ENCODE measurements around the gene SUCLG1. TPM values are rescaled to one million over a fixed set of nuclear protein-coding genes. Genes with fewer than 3 reads are reported as not detected.

The SUCLG1 gene
- total and polyA plus RNA-seq, 8 donors = 33.1 to 69.5 (median 43.0) TPM

DNA sequence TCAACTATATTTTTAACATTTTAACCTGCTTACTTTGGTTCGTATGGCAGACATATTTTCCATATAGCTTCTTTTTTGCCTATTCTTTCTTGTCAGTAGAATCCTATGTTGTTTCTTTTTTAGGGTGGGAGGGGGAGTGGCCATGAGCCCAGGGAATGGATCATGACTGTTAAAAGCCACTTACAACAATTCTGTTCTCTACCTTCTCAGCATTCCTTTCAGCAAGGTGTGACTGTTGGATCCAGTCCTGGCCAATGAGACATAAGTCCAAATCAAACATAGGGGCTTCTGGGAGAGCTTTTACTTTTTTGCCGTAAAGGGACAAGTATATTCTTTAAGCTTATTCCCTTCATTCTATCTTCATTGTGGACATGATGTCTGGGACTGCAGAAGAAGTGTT lies 32.2 kb upstream of the SUCLG1 start:
- intact Hi-C loops (cut with DNase I) = no loop called here
- Histone ChIP-seq H3K36me3 (no peaks in the 10 kb centered on the region), H3K4me3 (no peak overlapping the region), H3K27me3 (no peaks in the 10 kb centered on the region), H3K9me3 (no peaks in the 10 kb centered on the region), H3K4me1 (peaks cover 2 to 14% (median 13%) of the 10 kb centered on the region in 3 donors), H3K27ac (no peak overlapping the region)
- DNase-seq = no peak
- FAIRE-seq = no peak
- TF ChIP-seq CTCF (IDR thresholded peaks at IDR 0.05) = no peak
- ATAC-seq = no peak
- 46% methylated on average over 2 of the region's 2 CpGs for WGBS, 2 donors

DNA sequence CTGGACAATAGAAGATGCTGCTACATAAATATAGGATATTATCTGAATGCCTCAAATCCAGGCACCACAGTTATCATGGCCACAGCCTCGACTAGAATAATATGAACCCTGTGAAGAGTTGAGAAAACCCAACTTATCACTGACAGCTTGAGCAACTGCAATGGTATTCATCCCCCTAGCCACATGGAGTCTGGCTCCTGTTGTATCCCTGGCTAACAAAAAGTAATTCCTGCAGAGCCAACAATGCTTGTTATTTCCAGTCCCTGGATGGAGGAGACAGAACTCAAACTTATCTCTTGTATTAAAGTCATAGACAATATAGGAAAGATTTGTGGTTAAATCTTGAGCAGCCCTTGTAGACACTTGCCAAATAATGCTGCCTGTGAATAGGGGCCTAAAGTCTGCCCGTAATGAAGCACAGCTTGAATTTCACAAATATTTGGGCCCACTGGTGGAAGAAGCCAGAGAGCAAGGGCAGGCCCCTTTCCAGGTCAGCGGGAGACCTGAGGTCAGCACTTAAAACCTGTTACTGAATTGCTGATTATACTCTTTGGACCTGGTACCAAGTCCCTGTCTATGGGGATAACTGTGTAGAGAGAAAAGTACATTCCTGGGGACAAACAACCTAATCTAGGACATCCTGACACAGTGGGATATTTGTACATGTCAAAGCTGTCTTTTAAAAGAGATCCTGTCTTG lies 28.4 kb upstream of the SUCLG1 start:
- FAIRE-seq (no peak), DNase-seq (no peak), ATAC-seq (no peak)
- WGBS, 2 donors = 34 to 36% methylated on average over 3 of the region's 3 CpGs
- no peaks in the 10 kb centered on the region for H3K36me3 ChIP-seq
- no peak for TF ChIP-seq CTCF (IDR thresholded peaks at IDR 0.05)
- H3K4me3 ChIP-seq = no peak overlapping the region
- H3K27ac ChIP-seq = peak overlapping the region in 2 of 4 donors; percentile 5 to 84
- H3K4me1 ChIP-seq = peaks cover 10 to 30% (median 20%) of the 10 kb centered on the region in 3 donors
- no peaks in the 10 kb centered on the region for H3K9me3 ChIP-seq
- intact Hi-C loops (cut with DNase I) = no loop called here
- no peaks in the 10 kb centered on the region for H3K27me3 ChIP-seq

DNA sequence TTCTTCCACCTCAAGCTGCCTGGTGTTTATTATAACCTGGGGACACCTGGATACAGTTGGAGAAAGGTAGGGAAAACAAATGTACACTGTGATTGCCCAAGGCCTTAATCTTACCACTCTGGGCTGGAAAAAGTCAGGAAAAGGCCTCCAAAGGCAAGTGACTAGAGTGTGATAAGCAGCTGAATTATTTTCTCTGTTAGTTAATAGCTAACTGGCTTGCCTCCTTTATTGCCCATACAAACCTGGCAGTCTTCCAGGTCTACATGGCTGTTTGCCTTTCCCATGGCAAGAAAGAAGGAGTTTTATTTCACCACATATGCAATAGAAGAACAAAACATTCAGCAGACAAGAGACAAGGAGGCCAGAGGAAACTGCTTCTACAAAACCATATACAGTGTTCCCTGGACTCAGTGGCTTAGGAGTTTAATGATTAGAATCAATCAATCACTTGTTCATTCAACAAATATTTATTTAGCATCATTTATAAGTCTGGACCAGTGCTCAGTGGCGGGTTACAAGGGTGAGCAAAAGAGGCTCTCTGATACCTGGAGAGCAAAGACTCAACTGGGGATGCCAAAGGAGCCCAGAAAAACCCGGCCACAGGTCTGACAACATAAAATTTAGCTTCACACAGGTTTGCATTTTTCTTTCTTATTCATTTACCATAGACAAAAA lies 27.5 kb upstream of the SUCLG1 start:
- H3K27ac ChIP-seq = peak overlapping the region; percentile 43 to 84 (median 60)
- no peak for TF ChIP-seq CTCF (IDR thresholded peaks at IDR 0.05)
- intact Hi-C loops (cut with DNase I) = no loop called here

DNA sequence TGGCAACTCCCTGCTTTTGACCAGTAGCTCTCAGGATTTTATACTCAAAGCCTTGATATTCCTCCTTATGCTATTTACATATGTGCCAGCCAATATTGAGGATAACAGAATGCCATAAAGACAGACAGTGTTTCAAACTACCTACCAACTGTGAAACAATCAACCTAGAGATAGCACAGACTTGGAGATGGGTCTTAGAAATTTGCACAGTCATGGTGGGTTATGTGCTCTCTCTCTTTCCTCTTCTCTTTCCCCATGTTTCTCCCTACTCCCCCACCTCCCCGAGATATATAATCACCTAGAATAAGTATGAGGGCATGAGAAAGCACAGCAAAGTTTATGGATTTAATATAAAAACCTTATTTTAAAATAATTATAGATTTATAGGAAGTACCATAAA lies 24.2 kb upstream of the SUCLG1 start:
- WGBS, 2 donors = 52 to 57% methylated on average over 1 of the region's 1 CpG
- DNase-seq = no peak
- H3K9me3 ChIP-seq = no peaks in the 10 kb centered on the region

More for the DNA sequence above, 27.5 kb upstream of the SUCLG1 start:
- WGBS, 2 donors = 7 to 13% methylated on average over 2 of the region's 2 CpGs
- FAIRE-seq (peak; percentile 86), DNase-seq (peak in 4 of 6 donors; percentile 66 to 83 (median 82)), ATAC-seq (peak; percentile 96)
- Histone ChIP-seq H3K36me3 (no peaks in the 10 kb centered on the region), H3K4me1 (peaks cover 10 to 30% (median 20%) of the 10 kb centered on the region in 3 donors), H3K27me3 (no peaks in the 10 kb centered on the region), H3K4me3 (no peak overlapping the region), H3K9me3 (no peaks in the 10 kb centered on the region)

More for the DNA sequence above, 24.2 kb upstream of the SUCLG1 start:
- peaks cover 10 to 30% (median 20%) of the 10 kb centered on the region in 3 donors for H3K4me1 ChIP-seq
- ATAC-seq = no peak
- no peak overlapping the region for H3K4me3 ChIP-seq
- intact Hi-C loops (cut with DNase I) = no loop called here
- H3K27ac ChIP-seq = no peak overlapping the region
- no peaks in the 10 kb centered on the region for H3K36me3 ChIP-seq
- TF ChIP-seq CTCF (IDR thresholded peaks at IDR 0.05) = no peak
- H3K27me3 ChIP-seq = no peaks in the 10 kb centered on the region
- no peak for FAIRE-seq

Data from pancreas (tissue), 10 donors.